SK-N-SH (cell line): Measurements from ENCODE around the gene PTPN2. TPM values are rescaled to one million over a fixed set of nuclear protein-coding genes. Genes with fewer than 3 reads are reported as not detected.

Source experiments
- CTCF ChIA-PET: fragments of 300-600, 350-600 bp; formaldehyde crosslinking; extraction: SDS; loops from one replicate; lab custom pipeline; 2021; lab: Yijun Ruan, JAX
- POLR2A ChIA-PET: fragments of 350-600 bp; sonication (Branson Sonifier 250); formaldehyde crosslinking; extraction: SDS; loops from one replicate; lab custom pipeline; 2020; ENCODE audit warnings: antibody characterized with exemption, inconsistent platforms; lab: Yijun Ruan, JAX
- DNase-seq: peaks from one replicate; pipeline ENCODE4 v3.0.0; 2012
- H2AFZ ChIP-seq: fragments of 200-600 bp; sonication (generic); 2 replicates; pipeline ENCODE4 v1.8.1; 2016; ENCODE audit warnings: antibody characterized with exemption, mild to moderate bottlenecking, low read depth
- H3F3A ChIP-seq: fragments of 200-600 bp; sonication (generic); replicated peaks from 2 replicates; pipeline ENCODE3; 2016; ENCODE audit warnings: antibody characterized with exemption, mild to moderate bottlenecking; ENCODE audit not compliant: insufficient read depth
- H3K27ac ChIP-seq, 2 experiments: fragments of 200-500 bp in 1 of 2; fragments of 200-600 bp in 1 of 2; sonication (Bioruptor generic) in 1 of 2; sonication (generic), shearing (Covaris generic) in 1 of 2; 2 replicates each; pipeline versions ENCODE4 v1.5.1 to v1.6.1; 2014 to 2016; ENCODE audit warnings: low read depth in 2 of 2, inconsistent platforms in 1 of 2, low read length in 1 of 2, mild to moderate bottlenecking in 1 of 2, mixed read lengths in 1 of 2
- H3K27me3 ChIP-seq: fragments of 200-600 bp; sonication (generic), shearing (Covaris generic); 2 replicates; pipeline ENCODE4 v1.6.1; 2016; ENCODE audit warnings: mixed run types; ENCODE audit not compliant: insufficient read depth
- H3K36me3 ChIP-seq, 2 experiments: fragments of 200-500 bp in 1 of 2; fragments of 200-600 bp in 1 of 2; sonication (Bioruptor generic) in 1 of 2; sonication (generic) in 1 of 2; replicated peaks in 1 of 2; 2 replicates each; pipeline versions ENCODE3 to v1.5.1; 2014 to 2016; ENCODE audit warnings: low read length in 1 of 2, mild to moderate bottlenecking in 1 of 2; ENCODE audit not compliant: insufficient read depth in 2 of 2, control insufficient read depth in 1 of 2
- H3K4me1 ChIP-seq, 2 experiments: fragments of 200-500 bp in 1 of 2; fragments of 200-600 bp in 1 of 2; sonication (Bioruptor generic) in 1 of 2; sonication (generic), shearing (Covaris generic) in 1 of 2; 2 replicates each; pipeline versions ENCODE4 v1.5.1 to v1.6.1; 2014 to 2016; ENCODE audit warnings: low read depth in 1 of 2, low read length in 1 of 2, mixed run types in 1 of 2; ENCODE audit not compliant: insufficient read depth in 2 of 2, control insufficient read depth in 1 of 2
- H3K4me2 ChIP-seq: fragments of 200-600 bp; sonication (generic), shearing (Covaris generic); 2 replicates; pipeline ENCODE4 v1.6.1; 2017; ENCODE audit warnings: mixed run types
- H3K4me3 ChIP-seq, 2 experiments: fragments of 200-500 bp in 1 of 2; fragments of 200-600 bp in 1 of 2; sonication (Bioruptor generic) in 1 of 2; sonication (generic), shearing (Covaris generic) in 1 of 2; 2 replicates each; pipeline versions ENCODE4 v1.5.1 to v1.8.1; 2014 to 2016; ENCODE audit warnings: low read depth in 2 of 2, inconsistent platforms in 1 of 2, low read length in 1 of 2, mild to moderate bottlenecking in 1 of 2, mixed read lengths in 1 of 2, moderate library complexity in 1 of 2
- H3K79me2 ChIP-seq: fragments of 200-600 bp; sonication (generic); 2 replicates; pipeline ENCODE4 v1.8.1; 2017; ENCODE audit warnings: mild to moderate bottlenecking; ENCODE audit not compliant: insufficient read depth
- H3K9ac ChIP-seq: fragments of 200-600 bp; sonication (generic); 2 replicates; pipeline ENCODE4 v1.6.1; 2017; ENCODE audit warnings: mixed run types
- H3K9me2 ChIP-seq: fragments of 200-600 bp; sonication (generic); 2 replicates; pipeline ENCODE4 v1.6.1; 2017; ENCODE audit warnings: mixed run types
- H3K9me3 ChIP-seq: fragments of 200-600 bp; sonication (generic); 2 replicates; pipeline ENCODE4 v1.6.1; 2017; ENCODE audit warnings: mixed run types, mild to moderate bottlenecking, moderate library complexity
- H4K20me1 ChIP-seq: fragments of 200-600 bp; sonication (generic); 2 replicates; pipeline ENCODE4 v1.6.1; 2017; ENCODE audit warnings: mild to moderate bottlenecking, mixed run types; ENCODE audit not compliant: insufficient read depth
- EP300 ChIP-seq, 2 experiments: IDR thresholded peaks; 2 replicates each; pipeline versions ENCODE4 v1.4.0 to v1.6.1; 2012; ENCODE audit warnings: borderline replicate concordance in 1 of 2, low read depth in 1 of 2, low read length in 1 of 2
- FOXJ3 ChIP-seq: sonication (generic); formaldehyde crosslinking; IDR thresholded peaks from 2 replicates; pipeline ENCODE4 v1.5.1; 2020; ENCODE audit warnings: mild to moderate bottlenecking, missing genetic modification reagents
- GABPA ChIP-seq: IDR thresholded peaks from 2 replicates; pipeline ENCODE4 v1.4.0; 2012; ENCODE audit warnings: low read depth, mild to moderate bottlenecking
- MEF2A ChIP-seq: IDR thresholded peaks from 2 replicates; pipeline ENCODE4 v1.4.0; 2012; ENCODE audit warnings: low read depth, borderline replicate concordance
- MXI1 ChIP-seq: IDR thresholded peaks from 2 replicates; pipeline ENCODE4 v1.6.1; 2012; ENCODE audit warnings: mild to moderate bottlenecking, low read depth, low read length, improper control_type of control experiment
- RXRA ChIP-seq: IDR thresholded peaks from 2 replicates; pipeline ENCODE4 v1.4.0; 2012; ENCODE audit warnings: low read depth, mild to moderate bottlenecking, borderline replicate concordance
- SIN3A ChIP-seq: IDR thresholded peaks from 2 replicates; pipeline ENCODE4 v1.6.1; 2012; ENCODE audit warnings: low read depth, mild to moderate bottlenecking, low read length, moderate library complexity, borderline replicate concordance
- YY1 ChIP-seq: IDR thresholded peaks from 2 replicates; pipeline ENCODE4 v1.4.0; 2012; ENCODE audit warnings: low read depth, mild to moderate bottlenecking
- WGBS: methylation state at CpG from one replicate; pipeline ENCODE4 v1.1.6; 2017; ENCODE audit warnings: low lambda C conversion rate; 5-methylcytosine and 5-hydroxymethylcytosine counted together
- polyA plus RNA-seq, 3 experiments: library from polyadenylated mRNA; depleted of rRNA; stranded (reverse); fragments of >200 nt; gene quantifications; 2 replicates each; pipeline ENCODE4 v1.2.3, GENCODE V29; 2012
- TF ChIP-seq, protein P1 (sequence below): IDR thresholded peaks from 2 replicates; pipeline ENCODE4 v1.4.0; 2012; ENCODE audit warnings: low read depth, borderline replicate concordance
- TF ChIP-seq, protein P2 (sequence below): IDR thresholded peaks from 2 replicates; pipeline ENCODE4 v1.4.0; 2012; ENCODE audit warnings: low read depth, borderline replicate concordance
- TF ChIP-seq, protein P3 (sequence below): fragments of 150-350 bp; IDR thresholded peaks from 2 replicates; pipeline ENCODE4 v1.6.1; 2016; ENCODE audit warnings: mild to moderate bottlenecking, low read depth, low read length
- TF ChIP-seq, protein P4 (sequence below): IDR thresholded peaks from 2 replicates; pipeline ENCODE4; 2012
- TF ChIP-seq, protein P5 (sequence below): fragments of 200-600 bp; sonication (generic); IDR thresholded peaks from 2 replicates; pipeline ENCODE4 v1.6.1; 2017; ENCODE audit warnings: antibody characterized with exemption, mild to moderate bottlenecking, moderate library complexity
- TF ChIP-seq, protein P6 (sequence below): IDR thresholded peaks from 2 replicates; pipeline ENCODE4 v1.6.1; 2012; ENCODE audit warnings: mild to moderate bottlenecking, low read depth, low read length, moderate library complexity
- TF ChIP-seq, protein P7 (sequence below): fragments of 150-350 bp; IDR thresholded peaks from 2 replicates; pipeline ENCODE4 v1.6.1; 2017; ENCODE audit warnings: antibody characterized with exemption, low read length, low read depth, borderline replicate concordance

The PTPN2 gene
- polyA plus RNA-seq, 1 of the 3 experiments (the other 2 are of a cell fraction) = 11.2 TPM

DNA sequence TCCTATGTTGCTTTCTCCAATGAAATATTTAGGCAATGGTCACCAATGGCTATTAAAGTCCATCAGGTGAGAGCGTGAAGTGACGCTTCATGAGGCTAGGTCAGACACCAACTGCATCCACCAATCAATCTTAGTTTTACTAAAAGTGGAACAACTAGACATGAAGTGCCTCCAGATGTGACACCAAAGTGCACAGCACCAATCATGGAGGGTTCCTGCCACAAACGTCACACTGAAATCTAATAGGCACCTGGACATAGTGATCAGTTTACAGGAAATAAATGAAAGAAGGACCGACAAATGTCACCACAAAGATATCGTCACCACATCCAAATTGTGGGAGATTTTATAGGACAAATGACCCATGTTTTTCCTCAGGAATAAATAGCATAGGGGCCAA is 110.7 kb downstream of the PTPN2 start:
- Histone ChIP-seq H3K36me3 (no peaks in the 10 kb centered on the region), H3K4me1 (no peaks in the 10 kb centered on the region), H4K20me1 (no peaks in the 10 kb centered on the region), H2AFZ (no peak overlapping the region), H3K79me2 (no peaks in the 10 kb centered on the region), H3K4me3 (no peak overlapping the region), H3K4me2 (no peak overlapping the region), H3K27ac (no peak overlapping the region), H3F3A (no peaks in the 10 kb centered on the region), H3K9me3 (no peaks in the 10 kb centered on the region), H3K9me2 (no peaks in the 10 kb centered on the region), H3K9ac (no peak overlapping the region), H3K27me3 (no peaks in the 10 kb centered on the region)
- TF ChIP-seq, protein P1, sequence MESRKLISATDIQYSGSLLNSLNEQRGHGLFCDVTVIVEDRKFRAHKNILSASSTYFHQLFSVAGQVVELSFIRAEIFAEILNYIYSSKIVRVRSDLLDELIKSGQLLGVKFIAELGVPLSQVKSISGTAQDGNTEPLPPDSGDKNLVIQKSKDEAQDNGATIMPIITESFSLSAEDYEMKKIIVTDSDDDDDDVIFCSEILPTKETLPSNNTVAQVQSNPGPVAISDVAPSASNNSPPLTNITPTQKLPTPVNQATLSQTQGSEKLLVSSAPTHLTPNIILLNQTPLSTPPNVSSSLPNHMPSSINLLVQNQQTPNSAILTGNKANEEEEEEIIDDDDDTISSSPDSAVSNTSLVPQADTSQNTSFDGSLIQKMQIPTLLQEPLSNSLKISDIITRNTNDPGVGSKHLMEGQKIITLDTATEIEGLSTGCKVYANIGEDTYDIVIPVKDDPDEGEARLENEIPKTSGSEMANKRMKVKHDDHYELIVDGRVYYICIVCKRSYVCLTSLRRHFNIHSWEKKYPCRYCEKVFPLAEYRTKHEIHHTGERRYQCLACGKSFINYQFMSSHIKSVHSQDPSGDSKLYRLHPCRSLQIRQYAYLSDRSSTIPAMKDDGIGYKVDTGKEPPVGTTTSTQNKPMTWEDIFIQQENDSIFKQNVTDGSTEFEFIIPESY = no peak
- no peak for TF ChIP-seq MEF2A
- TF ChIP-seq, protein P2, sequence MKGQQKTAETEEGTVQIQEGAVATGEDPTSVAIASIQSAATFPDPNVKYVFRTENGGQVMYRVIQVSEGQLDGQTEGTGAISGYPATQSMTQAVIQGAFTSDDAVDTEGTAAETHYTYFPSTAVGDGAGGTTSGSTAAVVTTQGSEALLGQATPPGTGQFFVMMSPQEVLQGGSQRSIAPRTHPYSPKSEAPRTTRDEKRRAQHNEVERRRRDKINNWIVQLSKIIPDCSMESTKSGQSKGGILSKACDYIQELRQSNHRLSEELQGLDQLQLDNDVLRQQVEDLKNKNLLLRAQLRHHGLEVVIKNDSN = no peak
- TF ChIP-seq, protein P3, sequence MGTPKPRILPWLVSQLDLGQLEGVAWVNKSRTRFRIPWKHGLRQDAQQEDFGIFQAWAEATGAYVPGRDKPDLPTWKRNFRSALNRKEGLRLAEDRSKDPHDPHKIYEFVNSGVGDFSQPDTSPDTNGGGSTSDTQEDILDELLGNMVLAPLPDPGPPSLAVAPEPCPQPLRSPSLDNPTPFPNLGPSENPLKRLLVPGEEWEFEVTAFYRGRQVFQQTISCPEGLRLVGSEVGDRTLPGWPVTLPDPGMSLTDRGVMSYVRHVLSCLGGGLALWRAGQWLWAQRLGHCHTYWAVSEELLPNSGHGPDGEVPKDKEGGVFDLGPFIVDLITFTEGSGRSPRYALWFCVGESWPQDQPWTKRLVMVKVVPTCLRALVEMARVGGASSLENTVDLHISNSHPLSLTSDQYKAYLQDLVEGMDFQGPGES = no peak
- TF ChIP-seq, protein P4, sequence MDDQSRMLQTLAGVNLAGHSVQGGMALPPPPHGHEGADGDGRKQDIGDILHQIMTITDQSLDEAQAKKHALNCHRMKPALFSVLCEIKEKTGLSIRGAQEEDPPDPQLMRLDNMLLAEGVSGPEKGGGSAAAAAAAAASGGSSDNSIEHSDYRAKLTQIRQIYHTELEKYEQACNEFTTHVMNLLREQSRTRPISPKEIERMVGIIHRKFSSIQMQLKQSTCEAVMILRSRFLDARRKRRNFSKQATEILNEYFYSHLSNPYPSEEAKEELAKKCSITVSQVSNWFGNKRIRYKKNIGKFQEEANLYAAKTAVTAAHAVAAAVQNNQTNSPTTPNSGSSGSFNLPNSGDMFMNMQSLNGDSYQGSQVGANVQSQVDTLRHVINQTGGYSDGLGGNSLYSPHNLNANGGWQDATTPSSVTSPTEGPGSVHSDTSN = no peak
- no peak for TF ChIP-seq FOXJ3
- no peak for TF ChIP-seq RXRA
- TF ChIP-seq, protein P5, sequence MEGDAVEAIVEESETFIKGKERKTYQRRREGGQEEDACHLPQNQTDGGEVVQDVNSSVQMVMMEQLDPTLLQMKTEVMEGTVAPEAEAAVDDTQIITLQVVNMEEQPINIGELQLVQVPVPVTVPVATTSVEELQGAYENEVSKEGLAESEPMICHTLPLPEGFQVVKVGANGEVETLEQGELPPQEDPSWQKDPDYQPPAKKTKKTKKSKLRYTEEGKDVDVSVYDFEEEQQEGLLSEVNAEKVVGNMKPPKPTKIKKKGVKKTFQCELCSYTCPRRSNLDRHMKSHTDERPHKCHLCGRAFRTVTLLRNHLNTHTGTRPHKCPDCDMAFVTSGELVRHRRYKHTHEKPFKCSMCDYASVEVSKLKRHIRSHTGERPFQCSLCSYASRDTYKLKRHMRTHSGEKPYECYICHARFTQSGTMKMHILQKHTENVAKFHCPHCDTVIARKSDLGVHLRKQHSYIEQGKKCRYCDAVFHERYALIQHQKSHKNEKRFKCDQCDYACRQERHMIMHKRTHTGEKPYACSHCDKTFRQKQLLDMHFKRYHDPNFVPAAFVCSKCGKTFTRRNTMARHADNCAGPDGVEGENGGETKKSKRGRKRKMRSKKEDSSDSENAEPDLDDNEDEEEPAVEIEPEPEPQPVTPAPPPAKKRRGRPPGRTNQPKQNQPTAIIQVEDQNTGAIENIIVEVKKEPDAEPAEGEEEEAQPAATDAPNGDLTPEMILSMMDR = no peak
- TF ChIP-seq YY1 = no peak
- TF ChIP-seq, protein P6, sequence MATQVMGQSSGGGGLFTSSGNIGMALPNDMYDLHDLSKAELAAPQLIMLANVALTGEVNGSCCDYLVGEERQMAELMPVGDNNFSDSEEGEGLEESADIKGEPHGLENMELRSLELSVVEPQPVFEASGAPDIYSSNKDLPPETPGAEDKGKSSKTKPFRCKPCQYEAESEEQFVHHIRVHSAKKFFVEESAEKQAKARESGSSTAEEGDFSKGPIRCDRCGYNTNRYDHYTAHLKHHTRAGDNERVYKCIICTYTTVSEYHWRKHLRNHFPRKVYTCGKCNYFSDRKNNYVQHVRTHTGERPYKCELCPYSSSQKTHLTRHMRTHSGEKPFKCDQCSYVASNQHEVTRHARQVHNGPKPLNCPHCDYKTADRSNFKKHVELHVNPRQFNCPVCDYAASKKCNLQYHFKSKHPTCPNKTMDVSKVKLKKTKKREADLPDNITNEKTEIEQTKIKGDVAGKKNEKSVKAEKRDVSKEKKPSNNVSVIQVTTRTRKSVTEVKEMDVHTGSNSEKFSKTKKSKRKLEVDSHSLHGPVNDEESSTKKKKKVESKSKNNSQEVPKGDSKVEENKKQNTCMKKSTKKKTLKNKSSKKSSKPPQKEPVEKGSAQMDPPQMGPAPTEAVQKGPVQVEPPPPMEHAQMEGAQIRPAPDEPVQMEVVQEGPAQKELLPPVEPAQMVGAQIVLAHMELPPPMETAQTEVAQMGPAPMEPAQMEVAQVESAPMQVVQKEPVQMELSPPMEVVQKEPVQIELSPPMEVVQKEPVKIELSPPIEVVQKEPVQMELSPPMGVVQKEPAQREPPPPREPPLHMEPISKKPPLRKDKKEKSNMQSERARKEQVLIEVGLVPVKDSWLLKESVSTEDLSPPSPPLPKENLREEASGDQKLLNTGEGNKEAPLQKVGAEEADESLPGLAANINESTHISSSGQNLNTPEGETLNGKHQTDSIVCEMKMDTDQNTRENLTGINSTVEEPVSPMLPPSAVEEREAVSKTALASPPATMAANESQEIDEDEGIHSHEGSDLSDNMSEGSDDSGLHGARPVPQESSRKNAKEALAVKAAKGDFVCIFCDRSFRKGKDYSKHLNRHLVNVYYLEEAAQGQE = no peak
- no peak for TF ChIP-seq MXI1
- TF ChIP-seq EP300 (IDR thresholded peaks at IDR 0.05; ENCODE audit: borderline replicate concordance in 1 of 2, low read depth in 1 of 2, low read length in 1 of 2) = no peak
- TF ChIP-seq GABPA = no peak
- TF ChIP-seq, protein P7, sequence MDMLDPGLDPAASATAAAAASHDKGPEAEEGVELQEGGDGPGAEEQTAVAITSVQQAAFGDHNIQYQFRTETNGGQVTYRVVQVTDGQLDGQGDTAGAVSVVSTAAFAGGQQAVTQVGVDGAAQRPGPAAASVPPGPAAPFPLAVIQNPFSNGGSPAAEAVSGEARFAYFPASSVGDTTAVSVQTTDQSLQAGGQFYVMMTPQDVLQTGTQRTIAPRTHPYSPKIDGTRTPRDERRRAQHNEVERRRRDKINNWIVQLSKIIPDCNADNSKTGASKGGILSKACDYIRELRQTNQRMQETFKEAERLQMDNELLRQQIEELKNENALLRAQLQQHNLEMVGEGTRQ = no peak
- no peak for TF ChIP-seq SIN3A
- DNase-seq = no peak
- ChIA-PET CTCF (interaction anchor here (1.4 kb wide), 1 partner anchor 10 kb away, joined by 3 read pairs; no protein-coding TSS in a partner anchor), POLR2A (no interaction called here)
- 90% methylated on average over 5 of the region's 5 CpGs for WGBS
